ENCODE data around the gene ADCK2. TPM values are rescaled to one million over a fixed set of nuclear protein-coding genes. Genes with fewer than 3 reads are reported as not detected.
"Not testable (repeated sequence)": the region's sequence is repeated elsewhere in the genome, so short reads cannot be mapped to it uniquely, and the experiment has no call there.

ADCK2 gene
- total RNA-seq, 2 experiments from 2014 or later: 16.5 to 25.7 TPM

GRCh38 chr7:140662938-140663337 is 9.8 kb upstream of the ADCK2 start:
- H3K9me3 Mint-ChIP-seq (ENCODE audit: low read depth); POLR2A ChIA-PET; H3K4me1 Mint-ChIP-seq; intact Hi-C loops (cut with DNase I, micrococcal nuclease); H3K27me3 Mint-ChIP-seq; H3K36me3 Mint-ChIP-seq (ENCODE audit: low read depth); DNase-seq; H3K27ac Mint-ChIP-seq; H3K4me3 Mint-ChIP-seq; CTCF ChIA-PET; ATAC-seq: not testable (repeated sequence)

GRCh38 chr7:140667476-140667875 is 5.3 kb upstream of the ADCK2 start:
- H3K9me3 Mint-ChIP-seq (ENCODE audit: low read depth): no peaks in the 10 kb centered on the region
- ChIA-PET CTCF (interaction anchor here (1.2 kb wide), 1 partner anchor 14 kb away, joined by 3 read pairs; no protein-coding TSS in a partner anchor), POLR2A (no interaction called here)
- H3K36me3 Mint-ChIP-seq (ENCODE audit: low read depth): no peaks in the 10 kb centered on the region
- H3K4me1 Mint-ChIP-seq: peaks cover 6% of the 10 kb centered on the region
- DNase-seq: no peak
- no peak overlapping the region for H3K4me3 Mint-ChIP-seq
- intact Hi-C loops (cut with DNase I, micrococcal nuclease): no loop called here
- ATAC-seq: no peak
- H3K27me3 Mint-ChIP-seq: no peaks in the 10 kb centered on the region
- no peak overlapping the region for H3K27ac Mint-ChIP-seq

- Mint-ChIP-seq H3K4me1 (peaks cover 8% of the 10 kb centered on the region), H3K27me3 (no peaks in the 10 kb centered on the region), H3K36me3 (ENCODE audit: low read depth) (no peaks in the 10 kb centered on the region), H3K4me3 (no peak overlapping the region), H3K27ac (no peak overlapping the region), H3K9me3 (ENCODE audit: low read depth) (no peaks in the 10 kb centered on the region)
- intact Hi-C loops (cut with DNase I, micrococcal nuclease): no loop called here
- DNase-seq: no peak
- ATAC-seq: no peak
- ChIA-PET POLR2A (no interaction called here), CTCF (interaction anchor here (0.6 to 1.2 kb wide), 5 partner anchors 16 to 343 kb away, joined by 3 to 5 read pairs (median 3); no protein-coding TSS in a partner anchor)
Measured at GRCh38 chr7:140668641-140669040, 4.1 kb upstream of the ADCK2 start.

GRCh38 chr7:140669352-140669751 is 3.4 kb upstream of the ADCK2 start:
- H3K4me3 Mint-ChIP-seq: no peak overlapping the region
- ATAC-seq (no peak), DNase-seq (no peak)
- no peak overlapping the region for H3K27ac Mint-ChIP-seq
- H3K9me3 Mint-ChIP-seq (ENCODE audit: low read depth): no peaks in the 10 kb centered on the region
- intact Hi-C loops (cut with DNase I, micrococcal nuclease): no loop called here
- ChIA-PET CTCF (interaction anchor here (1.1 to 1.2 kb wide), 2 partner anchors 151 to 342 kb away, joined by 3 to 5 read pairs; no protein-coding TSS in a partner anchor), POLR2A (no interaction called here)
- H3K36me3 Mint-ChIP-seq (ENCODE audit: low read depth): no peaks in the 10 kb centered on the region
- peaks cover 15% of the 10 kb centered on the region for H3K4me1 Mint-ChIP-seq
- H3K27me3 Mint-ChIP-seq: no peaks in the 10 kb centered on the region

GRCh38 chr7:140669862-140670261 is 2.9 kb upstream of the ADCK2 start:
- DNase-seq; H3K36me3 Mint-ChIP-seq (ENCODE audit: low read depth); ATAC-seq; H3K9me3 Mint-ChIP-seq (ENCODE audit: low read depth); CTCF ChIA-PET; H3K4me3 Mint-ChIP-seq; H3K27ac Mint-ChIP-seq; POLR2A ChIA-PET; H3K27me3 Mint-ChIP-seq: not testable (repeated sequence)
- intact Hi-C loops (cut with DNase I, micrococcal nuclease): loop anchor here in 1 of 2 experiments (10.0 kb wide), 2 partner anchors 495 to 1305 kb away; partner anchors contain the start of gene KDM7A
- H3K4me1 Mint-ChIP-seq: peaks cover 20% of the 10 kb centered on the region

- H3K27ac Mint-ChIP-seq: no peak overlapping the region
- ATAC-seq (no peak), DNase-seq (no peak)
- H3K9me3 Mint-ChIP-seq (ENCODE audit: low read depth): no peaks in the 10 kb centered on the region
- peaks cover 4% of the 10 kb centered on the region for H3K36me3 Mint-ChIP-seq (ENCODE audit: low read depth)
- ChIA-PET POLR2A (no interaction called here), CTCF (no interaction called here)
- intact Hi-C loops (cut with DNase I, micrococcal nuclease): loop anchor here in 1 of 2 experiments (10.0 kb wide), 2 partner anchors 496 to 1306 kb away; partner anchors contain the start of gene KDM7A
- H3K4me1 Mint-ChIP-seq: peaks cover 26% of the 10 kb centered on the region
- H3K4me3 Mint-ChIP-seq: no peak overlapping the region
- no peaks in the 10 kb centered on the region for H3K27me3 Mint-ChIP-seq
Measured at GRCh38 chr7:140670343-140670935, 2.3 kb upstream of the ADCK2 start.

- no peak for ATAC-seq
- no peaks in the 10 kb centered on the region for H3K27me3 Mint-ChIP-seq
- ChIA-PET CTCF (no interaction called here), POLR2A (no interaction called here)
- peak overlapping the region; percentile 38 for H3K27ac Mint-ChIP-seq
- intact Hi-C loops (cut with DNase I, micrococcal nuclease): loop anchor here in 1 of 2 experiments (1.0 to 10.0 kb wide), 3 partner anchors 340 to 1307 kb away; partner anchors contain the start of gene KDM7A
- no peaks in the 10 kb centered on the region for H3K9me3 Mint-ChIP-seq (ENCODE audit: low read depth)
- H3K4me1 Mint-ChIP-seq: peaks cover 35% of the 10 kb centered on the region
- peak overlapping the region; percentile 64 for H3K4me3 Mint-ChIP-seq
- peaks cover 14% of the 10 kb centered on the region for H3K36me3 Mint-ChIP-seq (ENCODE audit: low read depth)
- no peak for DNase-seq
Measured at GRCh38 chr7:140671966-140672365, 779 bp upstream of the ADCK2 start.

GRCh38 chr7:140673063-140673773 is 473 bp downstream of the ADCK2 start:
- peaks cover 35% of the 10 kb centered on the region for H3K4me1 Mint-ChIP-seq
- DNase-seq (peak; percentile 72), ATAC-seq (peak; percentile 74)
- H3K27ac Mint-ChIP-seq: peak overlapping the region; percentile 87
- peak overlapping the region; percentile 85 for H3K4me3 Mint-ChIP-seq
- H3K27me3 Mint-ChIP-seq: no peaks in the 10 kb centered on the region
- no peaks in the 10 kb centered on the region for H3K9me3 Mint-ChIP-seq (ENCODE audit: low read depth)
- ChIA-PET POLR2A (interaction anchor here (0.5 to 0.8 kb wide), 3 partner anchors 14 to 324 kb away, joined by 3 to 10 read pairs (median 4); no protein-coding TSS in a partner anchor), CTCF (interaction anchor here (1.9 kb wide), 1 partner anchor 11 kb away, joined by 5 read pairs; no protein-coding TSS in a partner anchor)
- intact Hi-C loops (cut with DNase I, micrococcal nuclease): loop anchor here (1.0 to 10.0 kb wide), 5 partner anchors 23 to 1308 kb away; partner anchors contain the start of genes NDUFB2 (in 2 of the 2), BRAF (in 1 of the 2), KDM7A (in 1 of the 2) and MKRN1 (in 1 of the 2)
- H3K36me3 Mint-ChIP-seq (ENCODE audit: low read depth): peaks cover 22% of the 10 kb centered on the region

GRCh38 chr7:140673774-140674155 is 1.0 kb downstream of the ADCK2 start:
- Mint-ChIP-seq H3K4me3 (peak overlapping the region; percentile 85), H3K4me1 (peaks cover 35% of the 10 kb centered on the region), H3K36me3 (ENCODE audit: low read depth) (peaks cover 26% of the 10 kb centered on the region), H3K27me3 (no peaks in the 10 kb centered on the region), H3K9me3 (ENCODE audit: low read depth) (no peaks in the 10 kb centered on the region), H3K27ac (peak overlapping the region; percentile 87)
- POLR2A ChIA-PET: interaction anchor here (0.6 to 0.8 kb wide), 2 partner anchors 13 to 325 kb away, joined by 3 to 4 read pairs; no protein-coding TSS in a partner anchor
- CTCF ChIA-PET: interaction anchor here (0.7 to 1.9 kb wide), 4 partner anchors 11 to 340 kb away, joined by 3 to 5 read pairs (median 4); no protein-coding TSS in a partner anchor
- intact Hi-C loops (cut with DNase I, micrococcal nuclease): loop anchor here (1.0 to 10.0 kb wide), 5 partner anchors 23 to 1309 kb away; partner anchors contain the start of genes NDUFB2 (in 2 of the 2), BRAF (in 1 of the 2), KDM7A (in 1 of the 2) and MKRN1 (in 1 of the 2)
- DNase-seq: no peak
- ATAC-seq: no peak

- peaks cover 35% of the 10 kb centered on the region for H3K4me1 Mint-ChIP-seq
- no peaks in the 10 kb centered on the region for H3K27me3 Mint-ChIP-seq
- peaks cover 32% of the 10 kb centered on the region for H3K36me3 Mint-ChIP-seq (ENCODE audit: low read depth)
- no peak for DNase-seq
- CTCF ChIA-PET: interaction anchor here (0.6 to 1.9 kb wide), 8 partner anchors 10 to 850 kb away, joined by 3 to 8 read pairs (median 4); partner anchors contain the start of gene NDUFB2
- POLR2A ChIA-PET: no interaction called here
- peak overlapping the region; percentile 85 for H3K4me3 Mint-ChIP-seq
- peak overlapping the region; percentile 14 for H3K27ac Mint-ChIP-seq
- intact Hi-C loops (cut with DNase I, micrococcal nuclease): loop anchor here in 1 of 2 experiments (10.0 kb wide), 2 partner anchors 500 to 1310 kb away; partner anchors contain the start of gene KDM7A
- no peak for ATAC-seq
- no peaks in the 10 kb centered on the region for H3K9me3 Mint-ChIP-seq (ENCODE audit: low read depth)
Measured at GRCh38 chr7:140674356-140674800, 1.6 kb downstream of the ADCK2 start.
